HG03095 (cell line): ENCODE data around the gene SLC27A2.
"Not testable (repeated sequence)": the region's sequence is repeated elsewhere in the genome, so short reads cannot be mapped to it uniquely, and the experiment has no call there.

Source experiments
- ATAC-seq: cut with Tn5 transposase; IDR thresholded peaks from one replicate; pipeline ENCODE4 v1.9.1; 2021; ENCODE audit warnings: moderate library complexity; ENCODE audit not compliant: unreplicated experiment

SLC27A2 gene

DNA sequence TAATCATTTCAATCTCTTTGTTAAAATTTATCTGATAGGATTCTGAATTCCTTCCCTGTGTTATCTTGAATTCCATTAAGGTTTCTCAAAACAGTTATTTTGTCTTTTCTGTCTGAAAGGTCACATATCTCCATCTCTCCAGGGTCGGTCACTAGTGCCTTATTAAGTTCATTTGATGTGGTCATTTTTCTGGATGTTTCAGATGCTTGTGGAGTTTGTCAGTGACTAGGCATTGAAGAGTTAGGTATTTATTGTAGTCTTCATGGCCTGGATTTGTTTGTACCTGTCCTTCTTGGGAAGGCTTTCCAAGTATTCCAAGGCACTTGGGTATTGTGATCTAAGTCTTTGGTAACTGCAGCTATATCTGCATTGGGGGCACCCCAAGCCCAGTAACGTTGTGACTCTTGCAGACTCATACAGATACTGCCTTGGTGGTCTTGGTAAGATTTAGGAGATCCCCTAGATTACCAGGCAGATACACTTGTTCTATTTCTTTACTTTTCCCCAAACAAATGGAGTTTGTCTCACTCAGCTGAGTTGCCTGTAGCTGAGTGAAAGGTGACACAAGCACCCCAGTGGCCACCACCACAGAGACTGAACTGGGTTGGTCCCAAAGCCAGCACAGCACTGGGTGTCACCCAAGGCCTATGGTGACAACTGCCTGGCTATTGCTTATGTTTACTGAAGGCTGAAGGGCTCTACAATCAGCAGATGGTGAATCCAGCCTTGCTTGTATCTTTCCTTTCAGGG lies 18.9 kb upstream of the SLC27A2 start:
- no peak for ATAC-seq

DNA sequence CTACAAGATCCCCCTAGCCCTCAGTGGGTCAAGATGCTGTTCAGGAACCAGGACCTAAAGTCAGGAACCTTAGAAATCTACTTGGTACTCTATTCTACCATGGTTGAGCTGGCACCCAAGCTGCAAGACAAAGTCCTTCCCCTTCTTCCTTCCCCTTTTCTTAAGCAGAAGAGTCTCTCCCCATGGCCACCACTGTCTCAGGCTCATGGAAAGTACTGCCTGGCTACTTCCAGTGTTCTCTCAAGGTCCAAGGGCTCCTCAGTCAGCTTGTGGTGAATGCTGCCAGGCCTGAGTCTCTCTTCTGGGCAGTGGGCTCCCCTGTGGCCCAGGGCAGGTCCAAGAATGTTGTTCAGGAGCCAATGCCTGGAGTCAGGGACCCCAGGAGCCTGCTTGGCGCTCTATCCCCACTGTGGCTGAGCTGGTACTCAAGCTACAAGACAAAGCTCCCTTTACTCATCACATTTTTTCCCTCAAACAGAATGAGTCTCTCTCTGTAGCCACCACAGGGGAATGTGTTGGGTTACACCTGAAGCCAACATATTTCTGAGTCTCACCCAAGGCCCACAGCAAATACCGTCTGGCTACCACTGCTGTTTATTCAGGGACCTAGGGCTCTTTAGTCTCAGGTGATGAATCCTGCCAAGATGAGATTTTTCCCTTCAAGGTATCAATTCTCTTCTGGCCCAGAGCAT lies 18.1 kb upstream of the SLC27A2 start:
- no peak for ATAC-seq

DNA sequence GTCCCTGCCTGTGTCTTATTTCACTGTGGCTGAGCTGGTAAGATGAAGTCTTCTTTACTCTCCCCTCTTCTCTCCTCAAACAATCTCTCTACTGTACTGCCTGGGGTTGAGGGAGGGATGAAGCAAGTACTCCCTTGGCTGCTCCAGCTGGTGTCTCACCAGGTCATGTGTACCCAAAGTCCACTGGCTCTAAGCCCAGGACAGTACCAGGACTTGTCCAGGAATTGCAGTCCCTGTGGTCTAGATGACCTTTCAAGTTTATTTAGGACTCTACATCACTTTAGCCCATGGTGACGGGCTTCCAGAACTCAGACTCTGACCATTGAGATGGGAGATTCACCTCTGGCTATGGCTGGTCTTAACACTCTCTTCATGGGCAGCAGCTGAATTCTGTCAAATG lies 17.5 kb upstream of the SLC27A2 start:
- ATAC-seq: no peak

DNA sequence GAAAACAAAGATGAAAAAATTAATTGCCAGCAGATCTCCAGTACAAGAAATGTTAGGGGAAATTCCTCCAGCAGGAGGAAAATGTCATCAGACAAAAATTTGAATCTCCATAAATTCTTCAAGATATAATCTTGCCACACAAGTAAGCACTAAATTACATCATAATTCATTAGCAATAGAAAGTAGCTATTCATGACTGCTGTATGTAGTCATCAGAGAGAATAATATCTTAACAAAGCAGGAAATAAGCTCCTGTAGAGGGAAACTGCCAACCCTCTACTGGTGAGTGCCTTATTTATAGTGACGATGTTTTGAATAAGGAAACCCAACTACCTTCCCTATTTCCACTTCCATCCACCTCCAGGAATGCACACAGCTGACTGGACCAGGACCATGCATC lies 15.8 kb upstream of the SLC27A2 start:
- no peak for ATAC-seq

DNA sequence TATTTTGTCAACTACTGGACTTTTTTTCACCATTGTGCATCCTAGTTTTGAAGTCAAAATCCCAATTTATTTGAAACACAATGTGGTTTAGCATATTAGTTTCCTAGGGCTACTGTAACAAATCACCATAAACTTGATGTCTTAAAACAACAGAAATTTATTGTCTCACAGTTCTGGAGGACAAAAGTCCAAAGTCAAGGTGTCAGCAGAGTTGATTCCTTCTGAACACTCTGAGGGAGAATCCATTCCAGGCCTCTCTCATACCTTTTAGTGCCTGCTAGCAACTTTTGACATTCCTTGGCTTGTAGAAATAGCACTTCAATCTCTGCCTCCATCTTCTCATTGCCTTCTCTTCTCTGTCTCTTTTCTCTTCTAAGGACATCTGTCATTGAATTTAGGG lies 14.9 kb upstream of the SLC27A2 start:
- no peak for ATAC-seq

DNA sequence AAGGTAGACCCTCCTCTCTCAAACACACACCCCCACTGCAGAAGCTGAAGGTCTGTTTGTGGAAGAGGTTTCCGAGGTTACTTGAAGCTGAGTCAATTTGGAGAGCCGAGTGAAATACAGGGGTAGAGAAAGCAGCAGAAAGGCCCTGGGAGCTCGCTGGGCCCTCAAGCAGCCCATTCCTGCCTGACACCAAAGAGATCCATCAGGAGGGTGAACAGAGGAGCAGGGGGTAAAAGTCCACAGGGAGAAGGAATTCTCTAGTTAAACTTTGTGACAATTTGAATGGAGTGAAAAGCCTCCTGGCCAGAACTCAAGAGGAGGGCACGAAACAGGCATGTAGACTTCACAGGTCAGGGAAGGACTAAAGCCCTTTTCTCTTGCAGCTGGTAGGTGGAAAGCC lies 13.6 kb upstream of the SLC27A2 start:
- no peak for ATAC-seq

DNA sequence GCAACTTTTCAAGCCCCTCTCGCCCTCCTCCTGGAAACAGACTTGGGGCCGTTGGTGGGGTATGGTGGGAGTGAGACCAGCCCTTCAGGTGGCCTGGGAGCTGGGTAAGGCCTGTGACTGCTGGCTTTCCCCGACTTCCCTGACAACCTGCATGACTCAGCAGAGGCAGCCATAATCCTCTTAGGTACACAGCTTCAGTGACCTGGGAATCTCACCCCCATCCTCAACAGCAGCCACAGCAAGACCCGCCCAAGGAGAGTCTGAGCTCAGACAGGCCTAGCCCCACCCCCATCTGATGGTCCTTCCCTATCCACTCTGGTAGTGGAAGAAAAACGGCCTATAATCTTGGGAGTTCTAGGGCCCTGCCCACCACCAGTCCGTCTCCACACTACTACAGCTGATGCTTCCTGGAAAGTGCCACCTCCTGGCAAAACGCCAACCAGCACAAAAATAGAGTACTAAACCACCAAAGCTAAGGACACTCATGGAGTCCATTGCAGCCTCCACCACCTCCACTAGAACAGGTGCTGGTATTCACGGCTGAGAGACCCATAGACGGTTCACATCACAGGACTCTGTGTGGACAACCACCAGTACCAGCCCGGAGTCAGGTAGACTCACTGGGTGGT lies 13.1 kb upstream of the SLC27A2 start:
- ATAC-seq: no peak

DNA sequence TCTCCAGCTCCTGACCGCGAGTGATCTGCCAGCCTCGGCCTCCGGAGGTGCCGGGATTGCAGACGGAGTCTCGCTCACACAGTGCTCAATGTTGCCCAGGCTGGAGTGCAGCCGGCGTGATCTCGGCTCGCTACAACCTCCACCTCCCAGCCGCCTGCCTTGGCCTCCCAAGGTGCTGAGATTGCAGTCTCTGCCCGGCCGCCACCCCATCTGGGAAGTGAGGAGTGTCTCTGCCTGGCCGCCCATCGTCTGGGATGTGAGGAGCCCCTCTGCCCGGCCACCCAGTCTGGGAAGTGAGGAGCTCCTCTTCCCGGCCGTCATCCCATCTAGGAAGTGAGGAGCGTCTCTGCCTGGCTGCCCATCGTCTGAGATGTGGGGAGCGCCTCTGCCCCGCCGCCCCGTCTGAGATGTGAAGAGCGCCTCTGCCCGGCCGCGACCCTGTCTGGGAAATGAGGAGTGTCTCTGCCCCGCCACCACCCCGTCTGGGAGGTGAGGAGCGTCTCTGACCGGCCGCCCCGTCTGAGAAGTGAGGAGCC lies 9.6 kb upstream of the SLC27A2 start:
- not testable (repeated sequence) for ATAC-seq

DNA sequence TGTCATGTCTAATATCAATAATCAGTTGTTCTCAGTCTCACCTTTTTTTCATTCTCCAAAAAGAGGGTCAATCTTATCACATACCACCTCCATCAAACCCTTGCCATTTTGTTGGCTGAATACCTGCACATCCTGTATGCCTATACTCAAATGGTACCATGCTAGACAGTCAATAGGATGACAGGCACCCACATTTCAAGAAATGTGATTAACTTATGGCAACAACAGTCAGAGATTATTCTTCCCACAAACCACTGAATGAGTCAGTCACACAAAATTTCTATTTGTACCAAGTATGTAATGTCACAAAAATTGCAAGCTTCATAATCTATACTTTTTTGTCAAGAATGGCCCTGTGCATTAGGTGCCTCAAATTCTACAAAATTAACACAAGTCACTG lies 5.1 kb upstream of the SLC27A2 start:
- no peak for ATAC-seq

DNA sequence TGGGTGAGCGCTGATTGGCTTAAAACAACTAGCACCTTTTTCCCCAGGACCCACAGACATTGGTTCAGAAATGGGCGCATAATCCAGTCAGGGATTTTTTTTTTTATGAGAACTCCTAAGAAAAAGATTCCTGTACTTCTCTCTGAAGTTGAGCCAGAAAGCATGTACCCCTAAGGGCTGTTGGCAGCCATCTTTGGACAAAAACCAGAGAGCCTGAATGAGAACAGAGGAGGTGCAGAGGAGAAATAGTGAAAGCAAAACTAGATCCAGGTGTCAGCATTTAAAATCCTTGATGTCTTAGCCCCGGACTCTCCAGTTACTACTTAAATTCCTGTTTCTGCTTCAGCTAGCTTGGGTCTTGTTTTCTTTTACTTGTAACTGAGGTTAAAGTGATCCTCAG lies 1.9 kb upstream of the SLC27A2 start:
- ATAC-seq: no peak

DNA sequence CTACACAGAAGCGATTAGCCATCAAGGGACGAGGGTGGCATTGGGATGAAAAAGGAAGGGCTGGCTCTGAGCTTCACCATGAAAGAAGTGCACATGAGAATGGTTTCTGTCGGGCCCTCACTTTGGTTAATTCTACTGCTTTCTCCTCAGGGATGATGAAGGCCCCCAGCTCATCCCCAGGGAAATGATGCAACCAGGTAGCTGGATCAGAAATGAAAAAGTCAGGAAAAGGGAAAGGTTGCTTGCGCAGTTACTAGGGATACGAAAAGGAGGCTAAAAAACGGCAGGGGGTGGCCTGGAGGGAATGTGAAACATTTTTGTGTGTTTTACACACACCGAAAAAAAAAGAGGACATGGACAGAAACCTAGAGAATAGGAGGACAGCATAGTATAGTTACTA lies 1.4 kb upstream of the SLC27A2 start:
- no peak for ATAC-seq

DNA sequence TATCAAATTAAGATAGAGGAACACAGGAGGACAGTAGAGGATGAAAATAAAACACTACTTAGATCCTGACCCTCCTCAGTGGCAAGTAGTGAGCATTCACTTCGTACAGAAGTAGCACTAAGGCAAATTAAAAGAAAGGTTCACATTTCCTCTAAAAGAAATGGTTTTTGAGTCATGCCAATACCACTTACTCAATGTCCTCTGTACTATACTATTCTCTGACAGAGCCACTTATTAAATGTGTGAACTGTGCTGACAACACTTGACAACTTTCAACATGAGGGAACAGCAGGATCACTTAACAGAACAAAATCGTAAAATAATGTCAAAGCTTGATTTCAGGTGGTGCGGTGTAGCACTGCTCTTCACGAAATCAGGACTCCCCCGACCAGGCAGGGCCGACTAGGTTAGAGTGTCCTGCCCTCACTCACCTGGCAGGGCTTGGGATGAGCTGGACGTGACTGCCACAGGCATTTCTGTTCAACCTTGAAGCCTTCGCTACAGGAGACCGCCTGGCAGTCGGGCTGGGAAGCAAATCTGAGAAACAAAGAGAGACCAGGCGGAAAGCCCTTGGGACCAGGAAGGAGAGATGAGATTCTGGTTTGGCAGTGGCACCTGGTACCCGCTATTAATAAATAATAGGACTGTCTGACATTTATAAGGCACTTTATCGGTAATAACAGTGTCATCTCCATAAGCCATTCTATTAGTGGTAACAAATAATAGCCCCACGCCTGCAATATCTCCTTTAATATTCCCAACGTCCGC lies 611 bp upstream of the SLC27A2 start:
- no peak for ATAC-seq

DNA sequence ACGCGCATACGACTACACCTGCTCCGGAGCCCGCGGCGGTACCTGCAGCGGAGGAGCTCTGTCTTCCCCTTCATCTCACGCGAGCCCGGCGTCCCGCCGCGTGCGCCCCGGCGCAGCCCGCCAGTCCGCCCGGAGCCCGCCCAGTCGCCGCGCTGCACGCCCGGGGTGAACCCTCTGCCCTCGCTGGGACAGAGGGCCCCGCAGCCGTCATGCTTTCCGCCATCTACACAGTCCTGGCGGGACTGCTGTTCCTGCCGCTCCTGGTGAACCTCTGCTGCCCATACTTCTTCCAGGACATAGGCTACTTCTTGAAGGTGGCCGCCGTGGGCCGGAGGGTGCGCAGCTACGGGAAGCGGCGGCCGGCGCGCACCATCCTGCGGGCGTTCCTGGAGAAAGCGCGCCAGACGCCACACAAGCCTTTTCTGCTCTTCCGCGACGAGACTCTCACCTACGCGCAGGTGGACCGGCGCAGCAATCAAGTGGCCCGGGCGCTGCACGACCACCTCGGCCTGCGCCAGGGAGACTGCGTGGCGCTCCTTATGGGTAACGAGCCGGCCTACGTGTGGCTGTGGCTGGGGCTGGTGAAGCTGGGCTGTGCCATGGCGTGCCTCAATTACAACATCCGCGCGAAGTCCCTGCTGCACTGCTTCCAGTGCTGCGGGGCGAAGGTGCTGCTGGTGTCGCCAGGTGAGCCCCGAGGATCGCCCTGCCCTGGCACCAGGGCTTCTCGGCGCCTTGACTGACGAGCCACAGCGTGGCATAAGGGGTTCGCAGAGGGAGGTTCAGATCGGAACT lies 420 bp downstream of the SLC27A2 start:
- peak; percentile 41 for ATAC-seq

DNA sequence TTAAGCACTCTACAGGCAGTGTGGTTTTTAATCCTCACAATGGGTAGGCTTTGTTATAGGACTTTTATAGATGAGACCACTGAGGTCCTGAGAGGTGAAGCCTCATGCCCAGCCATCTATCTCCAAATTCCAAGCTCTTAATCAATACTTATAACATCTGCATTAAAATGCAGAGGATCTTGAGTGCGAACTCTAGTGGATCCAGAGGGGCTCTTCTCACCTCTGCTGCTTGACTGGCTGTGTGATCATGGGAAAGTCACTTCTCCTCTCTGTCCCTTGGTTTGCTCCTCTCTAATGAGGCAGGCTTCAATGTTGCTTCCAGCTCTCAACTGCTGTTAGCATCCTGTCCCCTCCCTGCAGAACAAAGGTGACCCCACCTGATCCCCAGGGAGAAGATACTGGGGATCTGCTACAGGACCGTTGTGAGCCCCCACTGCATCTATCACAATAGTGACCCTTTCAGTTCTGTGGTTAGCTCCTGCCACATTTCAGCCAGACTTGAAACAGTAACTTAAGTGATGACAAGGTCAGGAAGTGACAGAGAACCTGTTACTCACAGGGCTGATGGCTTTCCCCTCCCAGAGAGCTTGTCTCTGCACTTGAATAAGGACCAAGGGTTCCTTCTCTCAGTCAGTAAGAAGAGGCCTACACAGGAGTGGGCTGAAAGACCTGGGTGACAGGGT lies 1.3 kb downstream of the SLC27A2 start:
- ATAC-seq: peak; percentile 53

DNA sequence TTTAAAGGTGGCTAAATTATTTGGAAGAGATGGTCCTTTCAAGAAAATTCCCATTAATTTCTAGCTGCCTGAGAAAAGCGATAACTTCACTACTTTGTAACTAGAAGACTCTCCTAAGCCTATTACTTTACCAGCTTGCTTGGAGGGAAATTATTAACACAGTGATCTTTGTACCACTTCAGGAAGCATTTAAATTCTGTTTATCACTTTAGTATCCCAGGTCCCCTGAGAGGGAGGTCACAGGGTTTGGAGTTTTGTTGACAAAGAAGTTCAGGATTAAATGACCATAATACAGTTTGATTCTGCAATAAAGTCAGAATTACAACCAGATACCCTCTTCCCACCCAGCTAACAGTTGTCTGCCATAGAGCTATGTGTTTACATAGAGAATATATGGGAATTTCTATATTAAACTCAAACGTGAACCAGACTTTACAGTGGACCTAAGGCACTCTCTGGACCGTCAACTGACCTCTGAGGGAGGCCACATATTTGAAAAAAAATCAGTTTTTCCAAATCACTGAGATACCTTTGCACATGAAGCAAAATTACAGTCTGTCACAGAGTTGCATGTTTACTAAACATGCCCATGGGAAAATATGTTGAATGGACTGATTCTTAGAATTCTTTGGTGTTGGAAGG lies 3.0 kb downstream of the SLC27A2 start:
- ATAC-seq: no peak

DNA sequence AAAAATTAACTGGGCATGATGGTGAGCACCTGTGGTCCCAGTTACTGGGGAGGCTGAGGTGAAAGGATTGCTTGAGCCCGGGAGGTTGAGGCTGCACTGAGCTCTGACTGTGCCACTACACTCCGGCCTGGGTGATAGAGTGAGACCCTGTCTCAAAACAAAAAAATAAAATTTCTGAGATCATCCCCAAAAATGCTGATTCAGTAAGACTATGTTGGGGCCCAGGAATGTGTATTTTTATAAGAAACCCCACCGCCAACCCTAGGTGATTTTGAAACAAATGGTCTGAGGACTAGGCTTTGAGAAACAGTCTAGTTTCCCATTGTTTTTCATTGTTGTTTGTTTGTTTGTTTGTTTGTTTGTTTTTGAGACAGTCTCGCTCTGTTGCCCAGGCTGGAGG lies 4.1 kb downstream of the SLC27A2 start:
- no peak for ATAC-seq

DNA sequence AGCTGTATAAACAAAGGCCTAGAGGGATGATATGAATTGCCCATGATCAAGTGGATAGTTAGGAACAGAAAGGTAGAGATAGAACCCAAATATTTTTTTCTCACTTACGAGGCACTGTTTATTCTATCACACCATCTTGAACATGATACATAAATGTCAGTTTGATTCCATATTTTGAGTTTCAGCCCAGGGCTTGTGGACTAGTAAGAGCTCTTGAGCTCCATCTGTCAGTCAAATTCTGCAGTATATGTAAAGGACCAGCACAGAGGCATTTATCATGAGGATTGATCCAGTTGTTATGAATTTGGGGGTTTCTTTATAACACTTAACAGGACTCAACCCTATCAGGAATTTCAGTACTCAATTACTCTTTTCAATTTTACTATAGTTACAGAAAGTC lies 4.8 kb downstream of the SLC27A2 start:
- no peak for ATAC-seq

DNA sequence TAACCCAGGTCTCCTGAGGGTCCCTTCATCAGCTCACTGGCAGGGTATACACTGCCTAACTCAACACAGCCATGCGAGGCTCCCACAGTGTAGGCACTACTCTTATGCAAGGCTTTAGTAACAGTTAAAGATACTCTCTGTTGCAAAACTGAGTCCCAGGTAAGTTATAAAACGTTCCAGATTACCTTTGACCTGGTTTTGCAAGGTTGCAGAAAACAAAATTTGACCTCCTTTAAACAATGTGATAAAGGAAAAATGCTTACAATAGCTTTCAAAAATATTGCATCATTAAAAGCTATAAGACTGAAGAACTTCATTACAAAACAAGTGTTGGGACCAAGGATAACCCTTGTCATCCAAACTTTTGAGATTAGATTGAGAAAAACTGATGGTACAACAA lies 5.5 kb downstream of the SLC27A2 start:
- ATAC-seq: no peak

DNA sequence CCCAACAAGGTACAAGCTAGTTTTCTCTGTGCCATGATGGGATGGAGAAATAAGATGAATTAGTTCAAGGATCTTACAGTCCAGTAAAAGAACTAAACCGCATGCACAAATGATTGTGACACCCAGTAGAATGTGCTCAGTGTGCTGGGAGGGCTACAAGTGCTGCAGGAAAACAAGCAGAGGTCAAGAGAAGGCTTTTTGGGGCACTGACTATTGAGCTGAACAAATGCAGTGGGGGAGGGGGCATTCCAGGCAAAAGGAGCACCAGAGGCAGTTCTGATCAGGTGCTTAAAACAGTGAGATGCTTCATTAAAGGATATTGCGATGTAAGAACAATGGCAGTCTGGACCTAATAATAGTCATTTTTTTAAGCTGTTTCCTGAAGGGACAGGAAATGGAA lies 6.0 kb downstream of the SLC27A2 start:
- no peak for ATAC-seq
